Measurements from ENCODE around the gene TCERG1L.

- TF ChIP-seq POLR2A (IDR thresholded peaks at IDR 0.05), result no peak
- TF ChIP-seq POLR2AphosphoS5 (IDR thresholded peaks at IDR 0.05), result no peak
Measured at GRCh38 chr10:131063311-131063710, 248.2 kb downstream of the TCERG1L start.

Data from stomach (tissue), 4 donors.